GM12878 (cell line): Measurements from ENCODE around the gene SMIM28. TPM values are rescaled to one million over a fixed set of nuclear protein-coding genes. Genes with fewer than 3 reads are reported as not detected.

ENCODE experiments used
- ATAC-seq: fragments of 200-7000 bp; cut with Tn5 transposase; 3 replicates; pipeline ENCODE4 v1.9.1; 2020; ENCODE audit warnings: mild to moderate bottlenecking, moderate library complexity
- BruUV-seq: library from RNA; stranded (reverse); fragments of 400-500 nt; replicated peaks from 2 replicates; lab custom pipeline; 2021; lab: Mats Ljungman, UMichigan
- CTCF ChIA-PET: fragments of 300-600 bp; sonication (Branson Sonifier 250); formaldehyde crosslinking; extraction: SDS; loops from one replicate; lab custom pipeline; 2021; ENCODE audit warnings: inconsistent platforms; lab: Yijun Ruan, JAX
- POLR2A ChIA-PET: fragments of 350-600 bp; formaldehyde crosslinking; extraction: SDS; loops from one replicate; lab custom pipeline; 2021; ENCODE audit warnings: inconsistent platforms; lab: Charles Lee
- RAD21 ChIA-PET: fragments of 300-600 bp; sonication (Branson Sonifier 250); formaldehyde crosslinking; loops from one replicate; lab custom pipeline; 2023; ENCODE audit warnings: antibody characterized with exemption; ENCODE audit not compliant: unreplicated experiment; lab: Charles Lee
- SMC1A ChIA-PET: fragments of 300-600 bp; sonication (Branson Sonifier 250); formaldehyde crosslinking; loops from one replicate; lab custom pipeline; 2023; ENCODE audit not compliant: unreplicated experiment, uncharacterized antibody; lab: Charles Lee
- DNase-seq: peaks from one replicate; pipeline ENCODE4 v3.0.0-alpha.2; 2011; ENCODE audit warnings: low read depth, low spot score
- FAIRE-seq: peaks from 3 replicates; lab custom pipeline; 2011; peaks lifted over from hg19 to GRCh38; lab: Jason Lieb, UNC
- H2AFZ ChIP-seq: 2 replicates; pipeline ENCODE4 v1.6.0; 2011; ENCODE audit warnings: low read depth, low read length, control low read depth; ENCODE audit not compliant: control insufficient read depth
- H3K27ac ChIP-seq: 2 replicates; pipeline ENCODE4 v1.5.1; 2011; ENCODE audit warnings: control low read depth; ENCODE audit not compliant: control insufficient read depth, insufficient read depth
- H3K27me3 ChIP-seq, 2 experiments: replicated peaks in 1 of 2; 2 replicates each; pipeline versions ENCODE4 v1.6.0 to v1.6.1; 2011; ENCODE audit warnings: low read length in 1 of 2; ENCODE audit not compliant: control insufficient read depth in 2 of 2, insufficient read depth in 2 of 2
- H3K36me3 ChIP-seq, 2 experiments: 2 replicates each; pipeline ENCODE4 v1.5.1; 2011; ENCODE audit warnings: low read length in 1 of 2; ENCODE audit not compliant: control insufficient read depth in 2 of 2, insufficient read depth in 2 of 2
- H3K4me1 ChIP-seq: 2 replicates; pipeline ENCODE4 v1.6.1; 2011; ENCODE audit warnings: mild to moderate bottlenecking, low read length, moderate library complexity, mixed read lengths; ENCODE audit not compliant: control insufficient read depth, insufficient read depth
- H3K4me2 ChIP-seq: 2 replicates; pipeline ENCODE4 v1.6.0; 2011; ENCODE audit warnings: control low read depth; ENCODE audit not compliant: control insufficient read depth, insufficient read depth
- H3K4me3 ChIP-seq: fragments of 200-600 bp; sonication (generic); 2 replicates; pipeline ENCODE4 v1.5.1; 2016
- H3K79me2 ChIP-seq: 2 replicates; pipeline ENCODE4 v1.6.0; 2011; ENCODE audit warnings: low read length; ENCODE audit not compliant: control insufficient read depth, insufficient read depth
- H3K9ac ChIP-seq: 2 replicates; pipeline ENCODE4 v1.8.0; 2011; ENCODE audit warnings: low read length, control low read depth, mixed read lengths; ENCODE audit not compliant: control insufficient read depth, insufficient read depth
- H3K9me3 ChIP-seq: replicated peaks from 3 replicates; pipeline ENCODE4 v1.5.1; 2011; ENCODE audit warnings: mild to moderate bottlenecking, low read length; ENCODE audit not compliant: control insufficient read depth, insufficient read depth
- H4K20me1 ChIP-seq: 2 replicates; pipeline ENCODE4 v1.6.0; 2011; ENCODE audit not compliant: control insufficient read depth, insufficient read depth
- BACH1 ChIP-seq: fragments of 450-650 bp; IDR thresholded peaks from 2 replicates; pipeline ENCODE4 v1.6.1; 2017; ENCODE audit warnings: mild to moderate bottlenecking, borderline replicate concordance
- BRCA1 ChIP-seq: IDR thresholded peaks from 2 replicates; pipeline ENCODE4 v1.6.1; 2011; ENCODE audit warnings: low read depth, low read length, improper control_type of control experiment
- EZH2 ChIP-seq: IDR thresholded peaks from 2 replicates; pipeline ENCODE4 v1.6.1; 2012; ENCODE audit warnings: low read depth, mild to moderate bottlenecking, control low read depth, inconsistent platforms, low read length, borderline replicate concordance; ENCODE audit not compliant: control insufficient read depth
- MYC ChIP-seq: IDR thresholded peaks from 2 replicates; pipeline ENCODE4 v1.6.1; 2011; ENCODE audit warnings: mild to moderate bottlenecking, low read length, moderate library complexity, inconsistent platforms; ENCODE audit not compliant: insufficient read depth, insufficient replicate concordance, insufficient read length, severe bottlenecking
- RB1 ChIP-seq: fragments of 450-650 bp; formaldehyde crosslinking; IDR thresholded peaks from 2 replicates; pipeline ENCODE4 v1.6.1; 2017; ENCODE audit warnings: mild to moderate bottlenecking, borderline replicate concordance
- RUNX3 ChIP-seq: IDR thresholded peaks from 2 replicates; pipeline ENCODE4 v1.6.1; 2012; ENCODE audit warnings: low read length, inconsistent platforms
- SRF ChIP-seq, 2 experiments: IDR thresholded peaks; 2 replicates each; pipeline ENCODE4 v1.6.1; 2011; ENCODE audit warnings: low read depth in 2 of 2, low read length in 2 of 2, mild to moderate bottlenecking in 1 of 2, moderate library complexity in 1 of 2
- SUZ12 ChIP-seq: fragments of 200-600 bp; sonication (generic); IDR thresholded peaks from one replicate; pipeline ENCODE4 v1.6.1; 2018; ENCODE audit warnings: antibody characterized with exemption, mild to moderate bottlenecking; ENCODE audit not compliant: unreplicated experiment
- USF2 ChIP-seq: IDR thresholded peaks from 2 replicates; pipeline ENCODE4 v1.6.1; 2011; ENCODE audit warnings: low read depth, low read length, improper control_type of control experiment, borderline replicate concordance
- ZNF24 ChIP-seq: fragments of 450-650 bp; IDR thresholded peaks from 2 replicates; pipeline ENCODE4 v1.6.1; 2017; ENCODE audit warnings: antibody characterized with exemption, mild to moderate bottlenecking
- WGBS: methylation state at CpG from one replicate; pipeline ENCODE4 v1.1.6; 2016; ENCODE audit warnings: low lambda C conversion rate; ENCODE audit not compliant: insufficient replicate concordance, insufficient coverage; ENCODE audit errors: missing lambda C conversion rate; 5-methylcytosine and 5-hydroxymethylcytosine counted together
- in situ Hi-C: fragments of 300-500 bp; cut with MboI; formaldehyde crosslinking; loops from 9 replicates; pipeline ENCODE4 v1.14.3; 2018; ENCODE audit warnings: mixed read lengths
- intact Hi-C: fragments of 100-400 bp; cut with micrococcal nuclease; formaldehyde crosslinking; loops from one replicate; pipeline ENCODE4 v1.14.2; 2022; ENCODE audit not compliant: unreplicated experiment
- polyA plus RNA-seq, 11 experiments: library from polyadenylated mRNA; depleted of rRNA in 4 of 11; unstranded in 6 of 11; stranded (reverse) in 5 of 11; fragments of >200 nt; fragmentation: Nextera tagmentation in 4 of 11; fragmentation: Illumina TruSeq in 1 of 11; extraction: Ambion mirVana in 4 of 11; extraction: Trizol in 1 of 11; gene quantifications; 1 replicate in 1 of 11; 2 replicates in 10 of 11; pipeline versions ENCODE4 v1.2.1 to v1.2.3, GENCODE V29; 2011 to 2016; ENCODE audit warnings: inconsistent platforms in 2 of 11, missing spikeins in 2 of 11, low read depth in 1 of 11
- total RNA-seq, 4 experiments: library from RNA; depleted of rRNA in 3 of 4; stranded (reverse); fragments of >200 nt in 3 of 4; fragmentation: Illumina TruSeq in 1 of 4; extraction: Trizol in 1 of 4; gene quantifications; 2 replicates each; pipeline versions ENCODE4 v1.2.1 to v1.2.3, GENCODE V29; 2013 to 2021
- TF ChIP-seq, protein P1 (sequence below): fragments of 450-650 bp; IDR thresholded peaks from 2 replicates; pipeline ENCODE4 v1.6.1; 2018; ENCODE audit warnings: mild to moderate bottlenecking, low read depth, moderate library complexity; ENCODE audit not compliant: partially characterized antibody
- TF ChIP-seq, protein P2 (sequence below): fragments of 450-650 bp; formaldehyde crosslinking; IDR thresholded peaks from 2 replicates; pipeline ENCODE4 v1.4.0; 2022; ENCODE audit warnings: mild to moderate bottlenecking, moderate library complexity
- TF ChIP-seq, protein P3 (sequence below): fragments of 450-650 bp; IDR thresholded peaks from 2 replicates; pipeline ENCODE4 v1.6.1; 2017; ENCODE audit warnings: antibody characterized with exemption, mild to moderate bottlenecking, moderate library complexity

Gene SMIM28
- total and polyA plus RNA-seq, 10 of the 15 experiments (the other 5 are each of a cell fraction or from before 2014, with no cell fraction given) = not detected

DNA sequence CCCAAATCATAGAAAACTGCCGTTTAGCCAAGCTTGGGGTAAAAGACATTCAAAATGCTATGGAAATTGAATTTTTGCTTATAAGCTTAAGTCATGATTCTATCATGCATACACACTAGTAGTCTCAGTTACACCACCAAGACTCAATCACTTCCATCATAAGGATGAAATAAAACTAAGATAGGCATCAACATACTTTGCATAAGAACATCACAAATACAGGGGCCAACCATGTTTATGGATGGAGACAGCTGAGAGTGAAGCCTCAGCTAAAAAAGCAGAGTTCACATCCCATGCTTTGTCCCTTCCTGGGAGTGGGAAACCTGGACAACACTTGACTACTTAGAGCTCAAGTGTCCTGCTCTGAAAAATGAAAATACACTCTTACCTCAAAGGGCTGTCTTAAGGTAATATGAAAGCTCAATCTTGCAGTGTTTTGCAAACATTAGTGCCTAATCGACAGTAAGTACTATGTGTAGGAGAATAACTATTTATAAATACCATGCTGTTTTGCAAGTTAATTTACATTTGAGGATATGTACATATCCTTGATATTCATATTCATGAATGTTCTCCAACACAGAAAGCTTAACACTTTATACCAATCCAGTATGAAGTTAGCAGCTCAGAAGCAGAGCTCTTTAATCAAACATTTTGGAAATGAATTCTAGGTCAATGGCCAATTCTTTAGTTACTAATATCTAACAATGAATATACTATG is 32.0 kb upstream of the SMIM28 start:
- 18% methylated on average over 2 of the region's 2 CpGs for WGBS
- DNase-seq = no peak
- H3K27me3 ChIP-seq = no peaks in the 10 kb centered on the region
- POLR2A ChIA-PET = no interaction called here
- no peaks in the 10 kb centered on the region for H3K36me3 ChIP-seq
- H3K79me2 ChIP-seq = no peaks in the 10 kb centered on the region
- H3K4me2 ChIP-seq = no peak overlapping the region
- no peaks in the 10 kb centered on the region for H3K9me3 ChIP-seq
- H3K27ac ChIP-seq = no peak overlapping the region
- no peak for ATAC-seq
- RAD21 ChIA-PET = interaction anchor here (0.9 kb wide), 1 partner anchor 57 kb away, joined by 6 read pairs; no protein-coding TSS in a partner anchor
- no TSS peak for BruUV-seq
- FAIRE-seq = no peak
- H3K4me1 ChIP-seq = no peaks in the 10 kb centered on the region
- no peaks in the 10 kb centered on the region for H4K20me1 ChIP-seq
- H3K9ac ChIP-seq = no peak overlapping the region
- in situ Hi-C loops (no loop called here), intact Hi-C loops (no loop called here)
- CTCF ChIA-PET = interaction anchor here (0.9 to 1.4 kb wide), 4 partner anchors 27 to 229 kb away, joined by 3 to 4 read pairs (median 4); no protein-coding TSS in a partner anchor
- H2AFZ ChIP-seq = no peak overlapping the region
- no peak overlapping the region for H3K4me3 ChIP-seq
- SMC1A ChIA-PET = no interaction called here
- TF ChIP-seq MYC = no peak
- TF ChIP-seq, protein P1, sequence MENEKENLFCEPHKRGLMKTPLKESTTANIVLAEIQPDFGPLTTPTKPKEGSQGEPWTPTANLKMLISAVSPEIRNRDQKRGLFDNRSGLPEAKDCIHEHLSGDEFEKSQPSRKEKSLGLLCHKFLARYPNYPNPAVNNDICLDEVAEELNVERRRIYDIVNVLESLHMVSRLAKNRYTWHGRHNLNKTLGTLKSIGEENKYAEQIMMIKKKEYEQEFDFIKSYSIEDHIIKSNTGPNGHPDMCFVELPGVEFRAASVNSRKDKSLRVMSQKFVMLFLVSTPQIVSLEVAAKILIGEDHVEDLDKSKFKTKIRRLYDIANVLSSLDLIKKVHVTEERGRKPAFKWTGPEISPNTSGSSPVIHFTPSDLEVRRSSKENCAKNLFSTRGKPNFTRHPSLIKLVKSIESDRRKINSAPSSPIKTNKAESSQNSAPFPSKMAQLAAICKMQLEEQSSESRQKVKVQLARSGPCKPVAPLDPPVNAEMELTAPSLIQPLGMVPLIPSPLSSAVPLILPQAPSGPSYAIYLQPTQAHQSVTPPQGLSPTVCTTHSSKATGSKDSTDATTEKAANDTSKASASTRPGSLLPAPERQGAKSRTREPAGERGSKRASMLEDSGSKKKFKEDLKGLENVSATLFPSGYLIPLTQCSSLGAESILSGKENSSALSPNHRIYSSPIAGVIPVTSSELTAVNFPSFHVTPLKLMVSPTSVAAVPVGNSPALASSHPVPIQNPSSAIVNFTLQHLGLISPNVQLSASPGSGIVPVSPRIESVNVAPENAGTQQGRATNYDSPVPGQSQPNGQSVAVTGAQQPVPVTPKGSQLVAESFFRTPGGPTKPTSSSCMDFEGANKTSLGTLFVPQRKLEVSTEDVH = no peak
- no peak for TF ChIP-seq BRCA1
- TF ChIP-seq ZNF24 = no peak
- TF ChIP-seq, protein P2, sequence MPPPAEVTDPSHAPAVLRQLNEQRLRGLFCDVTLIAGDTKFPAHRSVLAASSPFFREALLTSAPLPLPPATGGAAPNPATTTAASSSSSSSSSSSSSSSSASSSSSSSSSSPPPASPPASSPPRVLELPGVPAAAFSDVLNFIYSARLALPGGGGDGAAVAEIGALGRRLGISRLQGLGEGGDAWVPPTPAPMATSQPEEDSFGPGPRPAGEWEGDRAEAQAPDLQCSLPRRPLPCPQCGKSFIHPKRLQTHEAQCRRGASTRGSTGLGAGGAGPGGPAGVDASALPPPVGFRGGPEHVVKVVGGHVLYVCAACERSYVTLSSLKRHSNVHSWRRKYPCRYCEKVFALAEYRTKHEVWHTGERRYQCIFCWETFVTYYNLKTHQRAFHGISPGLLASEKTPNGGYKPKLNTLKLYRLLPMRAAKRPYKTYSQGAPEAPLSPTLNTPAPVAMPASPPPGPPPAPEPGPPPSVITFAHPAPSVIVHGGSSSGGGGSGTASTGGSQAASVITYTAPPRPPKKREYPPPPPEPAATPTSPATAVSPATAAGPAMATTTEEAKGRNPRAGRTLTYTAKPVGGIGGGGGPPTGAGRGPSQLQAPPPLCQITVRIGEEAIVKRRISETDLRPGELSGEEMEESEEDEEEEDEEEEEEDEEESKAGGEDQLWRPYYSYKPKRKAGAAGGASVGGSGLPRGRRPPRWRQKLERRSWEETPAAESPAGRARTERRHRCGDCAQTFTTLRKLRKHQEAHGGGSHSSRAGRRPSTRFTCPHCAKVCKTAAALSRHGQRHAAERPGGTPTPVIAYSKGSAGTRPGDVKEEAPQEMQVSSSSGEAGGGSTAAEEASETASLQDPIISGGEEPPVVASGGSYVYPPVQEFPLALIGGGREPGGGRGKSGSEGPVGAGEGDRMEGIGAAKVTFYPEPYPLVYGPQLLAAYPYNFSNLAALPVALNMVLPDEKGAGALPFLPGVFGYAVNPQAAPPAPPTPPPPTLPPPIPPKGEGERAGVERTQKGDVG = no peak
- no peak for TF ChIP-seq SUZ12
- no peak for TF ChIP-seq EZH2
- TF ChIP-seq RB1 = no peak
- TF ChIP-seq, protein P3, sequence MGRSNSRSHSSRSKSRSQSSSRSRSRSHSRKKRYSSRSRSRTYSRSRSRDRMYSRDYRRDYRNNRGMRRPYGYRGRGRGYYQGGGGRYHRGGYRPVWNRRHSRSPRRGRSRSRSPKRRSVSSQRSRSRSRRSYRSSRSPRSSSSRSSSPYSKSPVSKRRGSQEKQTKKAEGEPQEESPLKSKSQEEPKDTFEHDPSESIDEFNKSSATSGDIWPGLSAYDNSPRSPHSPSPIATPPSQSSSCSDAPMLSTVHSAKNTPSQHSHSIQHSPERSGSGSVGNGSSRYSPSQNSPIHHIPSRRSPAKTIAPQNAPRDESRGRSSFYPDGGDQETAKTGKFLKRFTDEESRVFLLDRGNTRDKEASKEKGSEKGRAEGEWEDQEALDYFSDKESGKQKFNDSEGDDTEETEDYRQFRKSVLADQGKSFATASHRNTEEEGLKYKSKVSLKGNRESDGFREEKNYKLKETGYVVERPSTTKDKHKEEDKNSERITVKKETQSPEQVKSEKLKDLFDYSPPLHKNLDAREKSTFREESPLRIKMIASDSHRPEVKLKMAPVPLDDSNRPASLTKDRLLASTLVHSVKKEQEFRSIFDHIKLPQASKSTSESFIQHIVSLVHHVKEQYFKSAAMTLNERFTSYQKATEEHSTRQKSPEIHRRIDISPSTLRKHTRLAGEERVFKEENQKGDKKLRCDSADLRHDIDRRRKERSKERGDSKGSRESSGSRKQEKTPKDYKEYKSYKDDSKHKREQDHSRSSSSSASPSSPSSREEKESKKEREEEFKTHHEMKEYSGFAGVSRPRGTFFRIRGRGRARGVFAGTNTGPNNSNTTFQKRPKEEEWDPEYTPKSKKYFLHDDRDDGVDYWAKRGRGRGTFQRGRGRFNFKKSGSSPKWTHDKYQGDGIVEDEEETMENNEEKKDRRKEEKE = no peak
- TF ChIP-seq SRF (IDR thresholded peaks at IDR 0.05; ENCODE audit: low read depth in 2 of 2, low read length in 2 of 2) = no peak
- no peak for TF ChIP-seq USF2
- no peak for TF ChIP-seq BACH1
- no peak for TF ChIP-seq RUNX3
